GM23338 (cell line): ENCODE measurements around the gene DLGAP4.

Experiments used
- CREB1 ChIP-seq: fragments of 250-450 bp; sonication (Bioruptor Pico); IDR thresholded peaks from 2 replicates; pipeline ENCODE4 v1.5.0; 2020; ENCODE audit warnings: low read depth, mild to moderate bottlenecking, moderate library complexity
- CTCF ChIP-seq, 2 experiments: fragments of 200-600 bp in 1 of 2; sonication (generic) in 1 of 2; conservative IDR thresholded peaks; 2 replicates each; pipeline versions ENCODE4 v1.5.1 to v1.6.1; 2016 to 2017; ENCODE audit warnings: antibody characterized with exemption in 2 of 2, low read depth in 2 of 2, mild to moderate bottlenecking in 2 of 2, moderate library complexity in 1 of 2
- ETS1 ChIP-seq: IDR thresholded peaks from 2 replicates; pipeline ENCODE4 v1.6.1; 2016; ENCODE audit warnings: antibody characterized with exemption
- EZH2 ChIP-seq: fragments of 200-600 bp; sonication (generic); IDR thresholded peaks from one replicate; pipeline ENCODE4 v1.8.0; 2017; ENCODE audit warnings: antibody characterized with exemption, mild to moderate bottlenecking, low read depth; ENCODE audit not compliant: unreplicated experiment
- EZH2phosphoT487 ChIP-seq: fragments of 200-600 bp; sonication (generic); IDR thresholded peaks from one replicate; pipeline ENCODE4 v1.8.1; 2018; ENCODE audit warnings: antibody characterized with exemption; ENCODE audit not compliant: unreplicated experiment
- JUNB ChIP-seq: IDR thresholded peaks from one replicate; pipeline ENCODE4 v1.6.1; 2016; ENCODE audit warnings: antibody characterized with exemption; ENCODE audit not compliant: unreplicated experiment
- NANOG ChIP-seq: IDR thresholded peaks from 2 replicates; pipeline ENCODE4 v1.6.1; 2016; ENCODE audit warnings: antibody characterized with exemption, borderline replicate concordance
- POLR2AphosphoS5 ChIP-seq: IDR thresholded peaks from 2 replicates; pipeline ENCODE4 v1.6.1; 2016; ENCODE audit warnings: antibody characterized with exemption, low read depth
- REST ChIP-seq: IDR thresholded peaks from one replicate; pipeline ENCODE4 v1.6.1; 2018; ENCODE audit warnings: antibody characterized with exemption; ENCODE audit not compliant: unreplicated experiment
- STAT1 ChIP-seq: IDR thresholded peaks from one replicate; pipeline ENCODE4 v1.6.1; 2016; ENCODE audit warnings: antibody characterized with exemption; ENCODE audit not compliant: unreplicated experiment
- ZNF114 ChIP-seq: fragments of 250-450 bp; sonication (Bioruptor Pico); IDR thresholded peaks from 2 replicates; pipeline ENCODE4 v1.5.0; 2020; ENCODE audit warnings: mild to moderate bottlenecking, moderate library complexity
- ZNF331 ChIP-seq: fragments of 250-450 bp; sonication (Bioruptor Pico); IDR thresholded peaks from 2 replicates; pipeline ENCODE4 v1.5.0; 2020; ENCODE audit warnings: low read depth, mild to moderate bottlenecking, moderate library complexity

- TF ChIP-seq CTCF (conservative IDR thresholded peaks at IDR 0.05; ENCODE audit: low read depth in 2 of 2) (no peak), POLR2AphosphoS5 (no peak), ETS1 (no peak), NANOG (no peak), EZH2 (no peak), REST (no peak), EZH2phosphoT487 (no peak), ZNF114 (CRISPR knock-in tag) (no peak), CREB1 (CRISPR knock-in tag) (no peak), STAT1 (no peak), ZNF331 (no peak), JUNB (no peak)
Observed at GRCh38 chr20:36275011-36275410, 31.1 kb upstream of the DLGAP4 start.
